DOHH2 (cell line): ENCODE results near the gene RAD51B.

Experiments
- CTCF ChIP-seq: fragments of 200-600 bp; sonication (generic); IDR thresholded peaks from one replicate; pipeline ENCODE4 v1.5.1; 2014; ENCODE audit warnings: antibody characterized with exemption, mild to moderate bottlenecking, low read depth, low read length; ENCODE audit not compliant: poor library complexity, severe bottlenecking
- EZH2phosphoT487 ChIP-seq: fragments of 200-600 bp; sonication (generic); IDR thresholded peaks from 2 replicates; pipeline ENCODE4 v1.6.1; 2017; ENCODE audit warnings: borderline replicate concordance, mild to moderate bottlenecking, antibody characterized with exemption, low read length, moderate library complexity, mixed read lengths

GRCh38 chr14:68599896-68600610, 780.5 kb downstream of the RAD51B start:
- TF ChIP-seq EZH2phosphoT487 (no peak), CTCF (no peak)
